Stimulated activated naive CD8-positive, alpha-beta T cell treated with anti-CD3 and anti-CD28 coated beads, Interleukin-15, Interleukin-2, amounts not matched to agents 100 ng/mL and 50 ng/mL, for 24 hours (primary cell): ENCODE data around the gene SNN.

ENCODE experiments used
- H3K27ac Mint-ChIP-seq: one replicate; pipeline ENCODE4 v1.8.0; 2021; ENCODE audit warnings: mild to moderate bottlenecking, mixed read lengths
- H3K27me3 Mint-ChIP-seq: one replicate; pipeline ENCODE4 v1.8.0; 2021; ENCODE audit warnings: mixed read lengths
- H3K36me3 Mint-ChIP-seq: one replicate; pipeline ENCODE4 v1.8.0; 2021; ENCODE audit warnings: low read depth, mixed read lengths
- H3K4me1 Mint-ChIP-seq: one replicate; pipeline ENCODE4 v1.8.0; 2021; ENCODE audit warnings: low read depth, mixed read lengths
- H3K4me3 Mint-ChIP-seq: one replicate; pipeline ENCODE4 v1.8.0; 2021; ENCODE audit warnings: mild to moderate bottlenecking, mixed read lengths
- H3K9me3 Mint-ChIP-seq: one replicate; pipeline ENCODE4 v1.8.0; 2021; ENCODE audit warnings: mixed read lengths

Gene SNN

GRCh38 chr16:11667824-11668622 lies at the start of gene SNN:
TSS of gene SNN (plus strand) at chr16:11668455. CDS start at chr16:11676060, 7,605 bp downstream.
- no peaks in the 10 kb centered on the region for H3K36me3 Mint-ChIP-seq
- peaks cover 78% of the 10 kb centered on the region for H3K4me1 Mint-ChIP-seq
- H3K4me3 Mint-ChIP-seq, result peak within 1 kb of the TSS; percentile 84
- no peaks in the 10 kb centered on the region for H3K27me3 Mint-ChIP-seq
- H3K9me3 Mint-ChIP-seq, result no peaks in the 10 kb centered on the region
- peak within 1 kb of the TSS; percentile 76 for H3K27ac Mint-ChIP-seq

GRCh38 chr16:11619327-11619851 lies 48.9 kb upstream of the SNN start:
- Mint-ChIP-seq H3K4me1 (peaks cover 67% of the 10 kb centered on the region), H3K27me3 (no peaks in the 10 kb centered on the region), H3K4me3 (no peak overlapping the region), H3K9me3 (peaks cover 6% of the 10 kb centered on the region), H3K27ac (peak overlapping the region; percentile 54), H3K36me3 (peaks cover 4% of the 10 kb centered on the region)

- H3K36me3 Mint-ChIP-seq, result peaks cover 4% of the 10 kb centered on the region
- peak overlapping the region; percentile 1 for H3K4me3 Mint-ChIP-seq
- H3K9me3 Mint-ChIP-seq, result peaks cover 6% of the 10 kb centered on the region
- peak overlapping the region; percentile 84 for H3K27ac Mint-ChIP-seq
- peaks cover 70% of the 10 kb centered on the region for H3K4me1 Mint-ChIP-seq
- no peaks in the 10 kb centered on the region for H3K27me3 Mint-ChIP-seq
Observed at GRCh38 chr16:11620243-11621003, 47.8 kb upstream of the SNN start.

GRCh38 chr16:11621539-11621919 lies 46.7 kb upstream of the SNN start:
- no peaks in the 10 kb centered on the region for H3K27me3 Mint-ChIP-seq
- H3K9me3 Mint-ChIP-seq, result peaks cover 6% of the 10 kb centered on the region
- peaks cover 66% of the 10 kb centered on the region for H3K4me1 Mint-ChIP-seq
- H3K36me3 Mint-ChIP-seq, result peaks cover 4% of the 10 kb centered on the region
- peak overlapping the region; percentile 77 for H3K27ac Mint-ChIP-seq
- H3K4me3 Mint-ChIP-seq, result peak overlapping the region; percentile 75

- Mint-ChIP-seq H3K27me3 (no peaks in the 10 kb centered on the region), H3K36me3 (peaks cover 4% of the 10 kb centered on the region), H3K9me3 (peaks cover 6% of the 10 kb centered on the region), H3K27ac (peak overlapping the region; percentile 77), H3K4me3 (peak overlapping the region; percentile 75), H3K4me1 (peaks cover 64% of the 10 kb centered on the region)
Observed at GRCh38 chr16:11621920-11622651, 46.2 kb upstream of the SNN start.

- H3K36me3 Mint-ChIP-seq, result peaks cover 4% of the 10 kb centered on the region
- H3K9me3 Mint-ChIP-seq, result peaks cover 6% of the 10 kb centered on the region
- H3K4me1 Mint-ChIP-seq, result peaks cover 69% of the 10 kb centered on the region
- H3K27ac Mint-ChIP-seq, result no peak overlapping the region
- H3K4me3 Mint-ChIP-seq, result no peak overlapping the region
- no peaks in the 10 kb centered on the region for H3K27me3 Mint-ChIP-seq
Observed at GRCh38 chr16:11624205-11624604, 44.0 kb upstream of the SNN start.

- Mint-ChIP-seq H3K36me3 (peaks cover 4% of the 10 kb centered on the region), H3K4me1 (peaks cover 67% of the 10 kb centered on the region), H3K9me3 (peaks cover 6% of the 10 kb centered on the region), H3K4me3 (no peak overlapping the region), H3K27me3 (no peaks in the 10 kb centered on the region), H3K27ac (no peak overlapping the region)
Observed at GRCh38 chr16:11624636-11625607, 43.3 kb upstream of the SNN start.

GRCh38 chr16:11625769-11626168 lies 42.5 kb upstream of the SNN start:
- Mint-ChIP-seq H3K27me3 (no peaks in the 10 kb centered on the region), H3K9me3 (no peaks in the 10 kb centered on the region), H3K4me1 (peaks cover 67% of the 10 kb centered on the region), H3K36me3 (no peaks in the 10 kb centered on the region), H3K4me3 (no peak overlapping the region), H3K27ac (no peak overlapping the region)

- H3K9me3 Mint-ChIP-seq, result no peaks in the 10 kb centered on the region
- no peak overlapping the region for H3K4me3 Mint-ChIP-seq
- H3K36me3 Mint-ChIP-seq, result no peaks in the 10 kb centered on the region
- H3K27ac Mint-ChIP-seq, result no peak overlapping the region
- H3K4me1 Mint-ChIP-seq, result peaks cover 58% of the 10 kb centered on the region
- H3K27me3 Mint-ChIP-seq, result no peaks in the 10 kb centered on the region
Observed at GRCh38 chr16:11626657-11627291, 41.5 kb upstream of the SNN start.

GRCh38 chr16:11627292-11627663 lies 41.0 kb upstream of the SNN start:
- no peaks in the 10 kb centered on the region for H3K36me3 Mint-ChIP-seq
- H3K27ac Mint-ChIP-seq, result no peak overlapping the region
- peaks cover 53% of the 10 kb centered on the region for H3K4me1 Mint-ChIP-seq
- H3K27me3 Mint-ChIP-seq, result no peaks in the 10 kb centered on the region
- no peaks in the 10 kb centered on the region for H3K9me3 Mint-ChIP-seq
- H3K4me3 Mint-ChIP-seq, result no peak overlapping the region

GRCh38 chr16:11627822-11628457 lies 40.3 kb upstream of the SNN start:
- Mint-ChIP-seq H3K36me3 (no peaks in the 10 kb centered on the region), H3K27me3 (no peaks in the 10 kb centered on the region), H3K9me3 (no peaks in the 10 kb centered on the region), H3K4me3 (peak overlapping the region; percentile 41), H3K4me1 (peaks cover 49% of the 10 kb centered on the region), H3K27ac (peak overlapping the region; percentile 37)

GRCh38 chr16:11629071-11630030 lies 38.9 kb upstream of the SNN start:
- no peaks in the 10 kb centered on the region for H3K27me3 Mint-ChIP-seq
- no peaks in the 10 kb centered on the region for H3K9me3 Mint-ChIP-seq
- H3K36me3 Mint-ChIP-seq, result no peaks in the 10 kb centered on the region
- peaks cover 51% of the 10 kb centered on the region for H3K4me1 Mint-ChIP-seq
- H3K27ac Mint-ChIP-seq, result no peak overlapping the region
- no peak overlapping the region for H3K4me3 Mint-ChIP-seq
